GM10266 (cell line): ENCODE data around the gene TOP1.

Experiments used
- DNase-seq: peaks from one replicate; pipeline ENCODE4 v3.0.0; 2012; ENCODE audit errors: extremely low spot score
- TF ChIP-seq, protein P1 (sequence below): IDR thresholded peaks from 2 replicates; pipeline ENCODE4 v1.5.1; 2012; ENCODE audit warnings: mild to moderate bottlenecking, low read depth; ENCODE audit not compliant: control insufficient read depth, insufficient read depth; ENCODE audit errors: missing control alignments

TOP1 gene

GRCh38 chr20:41158082-41158625 lies 129.5 kb downstream of the TOP1 start:
- no peak for DNase-seq
- TF ChIP-seq, protein P1, sequence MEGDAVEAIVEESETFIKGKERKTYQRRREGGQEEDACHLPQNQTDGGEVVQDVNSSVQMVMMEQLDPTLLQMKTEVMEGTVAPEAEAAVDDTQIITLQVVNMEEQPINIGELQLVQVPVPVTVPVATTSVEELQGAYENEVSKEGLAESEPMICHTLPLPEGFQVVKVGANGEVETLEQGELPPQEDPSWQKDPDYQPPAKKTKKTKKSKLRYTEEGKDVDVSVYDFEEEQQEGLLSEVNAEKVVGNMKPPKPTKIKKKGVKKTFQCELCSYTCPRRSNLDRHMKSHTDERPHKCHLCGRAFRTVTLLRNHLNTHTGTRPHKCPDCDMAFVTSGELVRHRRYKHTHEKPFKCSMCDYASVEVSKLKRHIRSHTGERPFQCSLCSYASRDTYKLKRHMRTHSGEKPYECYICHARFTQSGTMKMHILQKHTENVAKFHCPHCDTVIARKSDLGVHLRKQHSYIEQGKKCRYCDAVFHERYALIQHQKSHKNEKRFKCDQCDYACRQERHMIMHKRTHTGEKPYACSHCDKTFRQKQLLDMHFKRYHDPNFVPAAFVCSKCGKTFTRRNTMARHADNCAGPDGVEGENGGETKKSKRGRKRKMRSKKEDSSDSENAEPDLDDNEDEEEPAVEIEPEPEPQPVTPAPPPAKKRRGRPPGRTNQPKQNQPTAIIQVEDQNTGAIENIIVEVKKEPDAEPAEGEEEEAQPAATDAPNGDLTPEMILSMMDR = no peak

DNA sequence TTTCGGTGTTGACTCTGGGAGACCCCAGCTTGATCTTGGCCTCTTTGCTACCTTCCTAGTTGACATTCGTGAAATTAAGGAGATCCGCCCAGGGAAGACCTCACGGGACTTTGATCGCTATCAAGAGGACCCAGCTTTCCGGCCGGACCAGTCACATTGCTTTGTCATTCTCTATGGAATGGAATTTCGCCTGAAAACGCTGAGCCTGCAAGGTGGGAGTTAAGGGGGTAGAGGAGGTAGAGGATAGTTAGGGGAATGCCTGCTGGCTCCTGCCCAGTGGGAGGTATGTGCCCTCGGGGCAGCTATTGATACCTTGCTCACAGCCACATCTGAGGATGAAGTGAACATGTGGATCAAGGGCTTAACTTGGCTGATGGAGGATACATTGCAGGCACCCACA lies 130.9 kb downstream of the TOP1 start:
- DNase-seq = no peak
- TF ChIP-seq, protein P1 = no peak

DNA sequence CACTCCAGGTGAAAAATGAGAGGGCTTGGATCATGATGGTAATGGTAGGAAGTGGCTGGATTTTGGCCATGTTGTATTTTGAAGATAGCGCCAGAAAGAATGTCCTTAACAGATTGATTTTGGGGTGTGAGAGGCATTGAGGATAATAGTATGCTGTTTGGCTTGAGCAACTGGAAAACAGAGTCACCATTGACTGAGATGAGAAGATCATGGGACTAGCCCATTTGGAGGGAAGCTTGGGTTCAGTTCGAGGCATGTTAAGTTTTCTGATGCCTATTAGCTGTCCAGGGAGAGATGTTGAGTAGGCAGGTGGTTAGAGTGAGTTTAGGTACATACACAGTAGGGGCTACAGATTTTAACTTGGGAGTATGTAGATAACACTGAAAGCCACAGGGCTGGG lies 132.1 kb downstream of the TOP1 start:
- DNase-seq = no peak
- TF ChIP-seq, protein P1 = no peak

DNA sequence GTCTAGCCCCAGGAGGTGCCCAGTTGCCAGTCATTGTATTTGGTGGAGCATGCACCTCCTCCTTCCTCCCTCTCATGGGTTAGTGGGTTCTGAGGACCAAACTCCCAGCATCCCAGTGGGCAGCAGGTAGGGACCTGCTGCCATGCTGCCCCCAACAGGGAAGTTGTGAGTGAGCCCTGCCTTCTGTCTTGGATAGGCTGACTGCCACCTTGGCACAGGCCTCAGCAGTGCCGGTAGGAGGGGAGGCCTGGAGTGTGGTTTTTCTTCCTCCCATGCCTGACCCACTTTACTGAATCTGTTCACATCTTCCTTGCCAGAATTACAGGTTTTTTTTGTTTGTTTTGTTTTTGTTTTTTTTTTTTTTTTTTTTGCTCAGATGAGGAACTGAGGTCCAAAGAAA lies 133.3 kb downstream of the TOP1 start:
- TF ChIP-seq, protein P1 = no peak
- DNase-seq = no peak

DNA sequence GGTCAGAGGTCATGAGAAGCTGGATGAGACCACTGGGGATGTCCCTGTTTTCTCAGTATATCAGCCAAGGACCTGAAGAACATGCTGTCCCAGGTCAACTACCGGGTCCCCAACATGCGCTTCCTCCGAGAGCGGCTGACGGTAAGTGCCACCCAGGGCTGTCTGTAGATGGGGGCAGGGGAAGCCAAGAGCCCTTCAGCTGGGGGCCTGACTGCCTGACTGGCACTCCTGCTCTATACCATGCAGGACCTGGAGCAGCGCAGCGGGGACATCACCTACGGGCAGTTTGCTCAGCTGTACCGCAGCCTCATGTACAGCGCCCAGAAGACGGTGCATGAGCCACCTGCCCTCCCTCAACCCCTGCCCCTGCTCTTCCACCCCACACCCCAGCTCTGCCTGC lies 133.8 kb downstream of the TOP1 start:
- TF ChIP-seq, protein P1 = no peak
- no peak for DNase-seq

GRCh38 chr20:41163821-41164220 lies 135.2 kb downstream of the TOP1 start:
- no peak for DNase-seq
- TF ChIP-seq, protein P1 = no peak

DNA sequence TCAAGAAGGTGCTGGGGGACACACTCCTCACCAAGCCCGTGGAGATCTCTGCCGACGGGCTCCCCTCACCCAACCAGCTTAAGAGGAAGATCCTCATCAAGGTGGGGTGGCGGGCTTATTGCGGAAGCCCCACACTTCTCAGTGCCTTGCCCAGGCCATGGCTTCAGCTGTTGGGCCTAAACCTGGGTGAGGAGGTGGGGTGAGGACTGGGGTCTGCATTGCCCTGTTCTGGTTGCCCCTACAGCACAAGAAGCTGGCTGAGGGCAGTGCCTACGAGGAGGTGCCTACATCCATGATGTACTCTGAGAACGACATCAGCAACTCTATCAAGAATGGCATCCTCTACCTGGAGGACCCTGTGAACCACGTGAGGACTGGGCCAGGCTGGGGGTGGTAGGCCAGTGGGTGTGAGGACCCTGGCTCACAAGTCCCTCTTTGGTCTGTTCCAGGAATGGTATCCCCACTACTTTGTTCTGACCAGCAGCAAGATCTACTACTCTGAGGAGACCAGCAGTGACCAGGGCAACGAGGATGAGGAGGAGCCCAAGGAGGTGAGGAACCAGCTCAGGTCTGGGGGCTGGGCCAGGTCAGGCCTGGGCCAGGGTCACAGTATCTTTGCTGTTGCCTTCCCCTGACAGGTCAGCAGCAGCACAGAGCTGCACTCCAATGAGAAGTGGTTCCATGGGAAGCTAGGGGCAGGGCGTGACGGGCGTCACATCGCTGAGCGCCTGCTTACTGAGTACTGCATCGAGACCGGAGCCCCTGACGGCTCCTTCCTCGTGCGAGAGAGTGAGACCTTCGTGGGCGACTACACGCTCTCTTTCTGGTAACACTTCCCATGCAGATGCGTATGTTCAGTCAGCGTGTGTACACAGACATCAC lies 136.6 kb downstream of the TOP1 start:
- TF ChIP-seq, protein P1 = no peak
- no peak for DNase-seq
